ENCODE data around the gene MRAP. TPM values are rescaled to one million over a fixed set of nuclear protein-coding genes. Genes with fewer than 3 reads are reported as not detected.

The MRAP gene
- polyA plus RNA-seq, 1 donor from 2014 or later = not detected

- no peak overlapping the region for H3K27ac ChIP-seq (ENCODE audit: low read length)
- H4K20me1 ChIP-seq (ENCODE audit: insufficient read depth) = no peaks in the 10 kb centered on the region
- TF ChIP-seq EP300 (conservative IDR thresholded peaks at IDR 0.05; ENCODE audit: poor library complexity, severe bottlenecking) (no peak), RAD21 (conservative IDR thresholded peaks at IDR 0.05) (no peak), CTCF (IDR thresholded peaks at IDR 0.05; ENCODE audit: poor library complexity, severe bottlenecking) (no peak), TAF1 (IDR thresholded peaks at IDR 0.05; ENCODE audit: low read depth) (no peak), MXI1 (conservative IDR thresholded peaks at IDR 0.05; ENCODE audit: poor library complexity, severe bottlenecking) (no peak), POLR2AphosphoS5 (IDR thresholded peaks at IDR 0.05) (no peak), SMC3 (conservative IDR thresholded peaks at IDR 0.05; ENCODE audit: poor library complexity) (no peak), REST (IDR thresholded peaks at IDR 0.05; ENCODE audit: borderline replicate concordance) (no peak), EZH2 (IDR thresholded peaks at IDR 0.05; ENCODE audit: borderline replicate concordance, insufficient read depth, low read length, poor library complexity, severe bottlenecking) (no peak)
- H3K27me3 ChIP-seq (ENCODE audit: insufficient read depth, low read depth, low read length) = no peaks in the 10 kb centered on the region
- no peak overlapping the region for H2AFZ ChIP-seq (ENCODE audit: low read depth, low read length)
- H3K9ac ChIP-seq (ENCODE audit: low read length) = no peak overlapping the region
- no peaks in the 10 kb centered on the region for H3K9me2 ChIP-seq (ENCODE audit: insufficient read depth, low read length)
- no peaks in the 10 kb centered on the region for H3F3A ChIP-seq (ENCODE audit: insufficient read depth, low read length, poor library complexity, severe bottlenecking)
- H3K9me3 ChIP-seq (ENCODE audit: low read length) = no peaks in the 10 kb centered on the region
- no peak overlapping the region for H3K4me3 ChIP-seq (ENCODE audit: low read length)
- H3K4me2 ChIP-seq (ENCODE audit: low read length) = no peak overlapping the region
- peaks cover 9% of the 10 kb centered on the region for H3K79me2 ChIP-seq (replicated peaks; ENCODE audit: insufficient read depth, low read length)
- no peaks in the 10 kb centered on the region for H3K36me3 ChIP-seq (ENCODE audit: insufficient read depth, low read length)
Observed at GRCh38 chr21:32281531-32281930, 17.1 kb upstream of the MRAP start.

- Histone ChIP-seq H2AFZ (ENCODE audit: low read depth, low read length) (no peak overlapping the region), H3K4me3 (ENCODE audit: low read length) (no peak overlapping the region), H3K36me3 (ENCODE audit: insufficient read depth, low read length) (no peaks in the 10 kb centered on the region), H3K9me2 (ENCODE audit: insufficient read depth, low read length) (no peaks in the 10 kb centered on the region), H3F3A (ENCODE audit: insufficient read depth, low read length, poor library complexity, severe bottlenecking) (no peaks in the 10 kb centered on the region), H3K27ac (ENCODE audit: low read length) (no peak overlapping the region), H3K79me2 (replicated peaks; ENCODE audit: insufficient read depth, low read length) (no peaks in the 10 kb centered on the region), H3K27me3 (ENCODE audit: insufficient read depth, low read depth, low read length) (no peaks in the 10 kb centered on the region), H3K4me2 (ENCODE audit: low read length) (no peak overlapping the region), H3K9ac (ENCODE audit: low read length) (no peak overlapping the region), H4K20me1 (ENCODE audit: insufficient read depth) (no peaks in the 10 kb centered on the region), H3K9me3 (ENCODE audit: low read length) (no peaks in the 10 kb centered on the region)
- no peak for TF ChIP-seq RAD21 (conservative IDR thresholded peaks at IDR 0.05)
- no peak for TF ChIP-seq REST (IDR thresholded peaks at IDR 0.05; ENCODE audit: borderline replicate concordance)
- TF ChIP-seq EZH2 (IDR thresholded peaks at IDR 0.05; ENCODE audit: borderline replicate concordance, insufficient read depth, low read length, poor library complexity, severe bottlenecking) = no peak
- no peak for TF ChIP-seq POLR2AphosphoS5 (IDR thresholded peaks at IDR 0.05)
- no peak for TF ChIP-seq MXI1 (conservative IDR thresholded peaks at IDR 0.05; ENCODE audit: poor library complexity, severe bottlenecking)
- no peak for TF ChIP-seq TAF1 (IDR thresholded peaks at IDR 0.05; ENCODE audit: low read depth)
- no peak for TF ChIP-seq CTCF (IDR thresholded peaks at IDR 0.05; ENCODE audit: poor library complexity, severe bottlenecking)
Observed at GRCh38 chr21:32282992-32283391, 15.7 kb upstream of the MRAP start.

All from neural cell (in vitro differentiated cells).